ENCODE measurements around the gene DMXL1. TPM values are rescaled to one million over a fixed set of nuclear protein-coding genes. Genes with fewer than 3 reads are reported as not detected.

DMXL1 gene
- polyA plus RNA-seq, 1 experiment = 8.5 TPM

DNA sequence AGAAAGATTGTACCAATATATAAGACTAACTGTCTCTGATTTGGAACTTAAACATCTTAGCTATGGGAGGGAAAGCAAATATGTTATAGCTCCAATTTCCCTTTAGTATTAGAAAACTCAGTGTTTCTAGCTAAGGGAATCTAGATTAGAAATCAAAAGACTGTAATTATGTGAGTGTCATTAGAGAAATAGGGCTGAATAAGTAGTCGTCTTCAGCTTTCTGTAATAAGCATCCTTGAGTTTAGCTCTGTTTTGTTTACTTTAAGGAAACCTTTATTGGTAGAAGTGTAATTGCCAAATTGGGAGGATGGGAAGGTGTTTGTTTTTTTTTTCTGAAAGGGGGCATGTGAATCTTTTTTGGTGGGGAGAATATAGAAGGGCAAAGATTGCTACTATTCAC, 5.2 kb downstream of the DMXL1 start:
- POLR2A ChIA-PET = no interaction called here
- Histone ChIP-seq H3K36me3 (ENCODE audit: control insufficient read depth, insufficient read depth, low read length) (no peaks in the 10 kb centered on the region), H3K27me3 (ENCODE audit: control insufficient read depth, insufficient read depth, low read length) (no peaks in the 10 kb centered on the region), H3K4me3 (ENCODE audit: low read depth, low read length) (no peak overlapping the region)
- CTCF ChIA-PET = interaction anchor here (1.0 kb wide), 1 partner anchor 336 kb away, joined by 3 read pairs; no protein-coding TSS in a partner anchor
- TF ChIP-seq, protein P1, sequence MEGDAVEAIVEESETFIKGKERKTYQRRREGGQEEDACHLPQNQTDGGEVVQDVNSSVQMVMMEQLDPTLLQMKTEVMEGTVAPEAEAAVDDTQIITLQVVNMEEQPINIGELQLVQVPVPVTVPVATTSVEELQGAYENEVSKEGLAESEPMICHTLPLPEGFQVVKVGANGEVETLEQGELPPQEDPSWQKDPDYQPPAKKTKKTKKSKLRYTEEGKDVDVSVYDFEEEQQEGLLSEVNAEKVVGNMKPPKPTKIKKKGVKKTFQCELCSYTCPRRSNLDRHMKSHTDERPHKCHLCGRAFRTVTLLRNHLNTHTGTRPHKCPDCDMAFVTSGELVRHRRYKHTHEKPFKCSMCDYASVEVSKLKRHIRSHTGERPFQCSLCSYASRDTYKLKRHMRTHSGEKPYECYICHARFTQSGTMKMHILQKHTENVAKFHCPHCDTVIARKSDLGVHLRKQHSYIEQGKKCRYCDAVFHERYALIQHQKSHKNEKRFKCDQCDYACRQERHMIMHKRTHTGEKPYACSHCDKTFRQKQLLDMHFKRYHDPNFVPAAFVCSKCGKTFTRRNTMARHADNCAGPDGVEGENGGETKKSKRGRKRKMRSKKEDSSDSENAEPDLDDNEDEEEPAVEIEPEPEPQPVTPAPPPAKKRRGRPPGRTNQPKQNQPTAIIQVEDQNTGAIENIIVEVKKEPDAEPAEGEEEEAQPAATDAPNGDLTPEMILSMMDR (IDR thresholded peaks at IDR 0.05; ENCODE audit: insufficient read depth, low read depth, low read length) = no peak
- no peak for DNase-seq (ENCODE audit: low read depth)

DNA sequence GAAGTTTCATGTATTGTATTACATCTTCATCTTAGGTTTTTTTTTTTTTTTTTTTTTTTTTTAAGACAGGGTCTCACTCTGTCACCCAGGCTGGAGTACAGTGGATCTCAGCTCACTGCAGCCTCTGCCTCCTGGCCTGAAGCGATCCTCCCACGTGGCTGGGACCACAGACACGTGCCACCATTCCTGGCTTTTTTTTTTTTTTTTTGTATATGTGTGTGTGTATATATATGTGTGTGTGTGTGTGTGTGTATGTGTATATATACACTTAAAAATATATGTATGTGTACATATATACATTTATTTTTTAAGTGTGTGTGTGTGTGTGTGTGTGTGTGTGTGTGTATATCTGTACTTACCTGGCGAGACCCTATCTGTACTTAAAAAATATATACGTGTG, 6.6 kb downstream of the DMXL1 start:
- ChIA-PET POLR2A (no interaction called here), CTCF (no interaction called here)
- H3K4me3 ChIP-seq (ENCODE audit: low read depth, low read length) = no peak overlapping the region
- no peaks in the 10 kb centered on the region for H3K27me3 ChIP-seq (ENCODE audit: control insufficient read depth, insufficient read depth, low read length)
- TF ChIP-seq, protein P1 (IDR thresholded peaks at IDR 0.05; ENCODE audit: insufficient read depth, low read depth, low read length) = no peak
- no peaks in the 10 kb centered on the region for H3K36me3 ChIP-seq (ENCODE audit: control insufficient read depth, insufficient read depth, low read length)
- no peak for DNase-seq (ENCODE audit: low read depth)

DNA sequence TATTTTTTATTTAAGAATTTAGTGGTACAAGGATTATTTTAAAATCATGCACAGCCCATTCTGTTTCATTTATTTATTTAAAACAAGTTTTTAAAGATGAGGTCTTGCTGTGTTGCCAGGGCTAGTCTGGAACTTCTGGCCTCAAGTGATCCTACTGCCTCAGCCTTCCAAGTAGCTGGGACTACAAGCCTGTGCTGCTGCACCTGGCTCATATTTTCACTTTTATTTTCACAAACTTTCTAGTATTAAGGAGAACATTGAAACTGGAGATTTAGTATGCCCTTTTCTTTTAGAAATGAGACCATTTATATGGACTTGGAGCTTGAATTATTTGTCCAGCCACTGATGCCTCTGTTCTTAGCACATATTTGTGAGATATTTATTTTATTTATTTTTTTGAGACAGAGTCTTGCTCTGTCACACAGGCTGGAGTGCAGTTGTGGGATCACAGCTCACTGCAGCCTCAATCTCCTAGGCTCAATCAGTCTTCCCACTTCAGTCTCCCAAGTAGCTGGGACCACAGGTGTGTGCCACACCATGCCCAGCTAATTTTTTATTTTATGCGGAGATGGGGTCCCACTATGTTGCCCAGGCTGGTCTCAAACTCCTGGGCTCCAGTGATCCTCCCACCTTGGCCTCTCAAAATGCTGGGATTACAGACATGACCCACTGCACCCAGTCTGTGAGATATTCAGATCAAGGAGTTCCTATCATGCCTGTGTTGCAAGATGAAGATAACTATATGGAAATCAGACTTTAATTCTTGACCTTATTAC, 7.4 kb downstream of the DMXL1 start:
- TF ChIP-seq, protein P1 (IDR thresholded peaks at IDR 0.05; ENCODE audit: insufficient read depth, low read depth, low read length) = no peak
- DNase-seq (ENCODE audit: low read depth) = no peak
- no peaks in the 10 kb centered on the region for H3K36me3 ChIP-seq (ENCODE audit: control insufficient read depth, insufficient read depth, low read length)
- no peak overlapping the region for H3K4me3 ChIP-seq (ENCODE audit: low read depth, low read length)
- ChIA-PET POLR2A (no interaction called here), CTCF (interaction anchor here (0.6 kb wide), 1 partner anchor 212 kb away, joined by 3 read pairs; no protein-coding TSS in a partner anchor)
- H3K27me3 ChIP-seq (ENCODE audit: control insufficient read depth, insufficient read depth, low read length) = no peaks in the 10 kb centered on the region

DNA sequence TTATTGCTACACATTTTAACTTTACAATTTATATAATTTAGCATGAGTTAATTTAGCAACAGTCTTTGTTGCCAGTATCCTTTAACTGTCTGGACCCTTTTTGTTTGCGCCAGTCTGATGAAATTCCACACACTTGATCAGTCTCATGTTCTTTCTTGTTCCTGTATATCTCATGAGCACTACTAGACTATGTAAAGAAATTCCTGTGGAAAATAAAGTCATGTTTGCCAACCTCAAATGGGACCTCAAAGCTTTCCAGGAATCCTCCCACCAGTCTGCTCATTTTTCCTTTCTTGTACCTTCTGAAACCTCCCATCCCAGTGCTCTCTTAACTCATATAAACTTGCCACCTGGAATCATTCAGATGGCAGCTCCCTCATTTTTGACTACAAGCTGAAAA, 8.0 kb downstream of the DMXL1 start:
- DNase-seq (ENCODE audit: low read depth) = no peak
- no peaks in the 10 kb centered on the region for H3K36me3 ChIP-seq (ENCODE audit: control insufficient read depth, insufficient read depth, low read length)
- POLR2A ChIA-PET = no interaction called here
- H3K4me3 ChIP-seq (ENCODE audit: low read depth, low read length) = no peak overlapping the region
- TF ChIP-seq, protein P1 (IDR thresholded peaks at IDR 0.05; ENCODE audit: insufficient read depth, low read depth, low read length) = no peak
- H3K27me3 ChIP-seq (ENCODE audit: control insufficient read depth, insufficient read depth, low read length) = no peaks in the 10 kb centered on the region
- CTCF ChIA-PET = interaction anchor here (0.6 kb wide), 1 partner anchor 212 kb away, joined by 3 read pairs; no protein-coding TSS in a partner anchor

DNA sequence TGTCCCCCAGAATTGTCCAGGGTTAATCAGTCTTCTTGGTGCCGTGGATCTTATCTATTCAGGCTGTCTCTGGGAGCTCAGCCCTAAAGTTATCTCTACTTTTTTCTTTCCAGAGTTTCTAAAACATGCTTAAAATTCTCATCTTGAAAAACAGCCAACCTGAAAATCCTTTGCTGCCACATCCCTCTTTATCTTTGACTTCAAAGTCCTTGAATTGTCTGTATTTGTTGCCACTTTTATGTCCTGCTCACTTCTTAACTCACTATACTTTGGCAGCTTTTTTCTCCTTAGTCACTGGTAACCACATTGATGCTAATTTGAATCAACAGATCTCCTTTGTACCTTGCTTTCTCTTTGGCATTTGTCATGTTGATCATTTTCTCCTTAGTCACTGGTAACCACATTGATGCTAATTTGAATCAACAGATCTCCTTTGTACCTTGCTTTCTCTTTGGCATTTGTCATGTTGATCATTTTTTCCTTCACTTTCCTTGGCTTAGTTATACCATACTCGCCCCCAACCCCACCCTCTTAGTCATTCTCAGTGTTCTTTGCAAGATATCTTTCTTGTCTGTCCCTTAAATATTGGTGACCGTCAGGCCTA, 8.5 kb downstream of the DMXL1 start:
- CTCF ChIA-PET = interaction anchor here (0.6 kb wide), 1 partner anchor 56 kb away, joined by 3 read pairs; no protein-coding TSS in a partner anchor
- POLR2A ChIA-PET = no interaction called here

More for the DNA sequence above, 8.5 kb downstream of the DMXL1 start:
- H3K36me3 ChIP-seq (ENCODE audit: control insufficient read depth, insufficient read depth, low read length) = no peaks in the 10 kb centered on the region
- TF ChIP-seq, protein P1 (IDR thresholded peaks at IDR 0.05; ENCODE audit: insufficient read depth, low read depth, low read length) = no peak
- no peak overlapping the region for H3K4me3 ChIP-seq (ENCODE audit: low read depth, low read length)
- no peaks in the 10 kb centered on the region for H3K27me3 ChIP-seq (ENCODE audit: control insufficient read depth, insufficient read depth, low read length)
- DNase-seq (ENCODE audit: low read depth) = no peak

Measured in BJ (cell line).